B cell (primary cell): Measurements from ENCODE around the gene UNC5C. TPM values are rescaled to one million over a fixed set of nuclear protein-coding genes. Genes with fewer than 3 reads are reported as not detected.

ENCODE experiments used
- ATAC-seq: fragments of 200-7000 bp; cut with Tn5 transposase; one replicate; pipeline ENCODE4 v1.10.0; 2021; ENCODE audit warnings: low read depth, mild to moderate bottlenecking, moderate number of reproducible peaks, moderate library complexity
- CTCF ChIA-PET: fragments of 350-600 bp; sonication (Branson Sonifier 250); formaldehyde crosslinking; loops from one replicate; lab custom pipeline; 2021; ENCODE audit warnings: antibody characterized with exemption, inconsistent platforms; lab: Charles Lee
- POLR2A ChIA-PET: fragments of 350-600 bp; sonication (Branson Sonifier 250); formaldehyde crosslinking; loops from one replicate; lab custom pipeline; 2021; ENCODE audit warnings: antibody characterized with exemption; lab: Charles Lee
- DNase-seq: peaks from one replicate; pipeline ENCODE4 v3.0.0; 2013
- H2AFZ ChIP-seq: 2 replicates; pipeline ENCODE4 v1.6.1; 2012; ENCODE audit warnings: mild to moderate bottlenecking, low read depth, low read length; ENCODE audit not compliant: insufficient read depth, poor library complexity, severe bottlenecking
- H3K27ac ChIP-seq, 2 donors: 1 replicate in 1 of 2; 2 replicates in 1 of 2; pipeline ENCODE4 v1.5.1; 2012 to 2013; ENCODE audit warnings: low read length in 2 of 2, mild to moderate bottlenecking in 2 of 2, moderate library complexity in 1 of 2
- H3K27me3 ChIP-seq, 4 experiments: fragments of 200-600 bp in 1 of 4; sonication (generic) in 1 of 4; replicated peaks in 1 of 4; 1 replicate in 2 of 4; 2 replicates in 2 of 4; pipeline versions ENCODE4 v1.6.1 to v1.7.0; 2013 to 2016; ENCODE audit warnings: low read length in 3 of 4, mild to moderate bottlenecking in 2 of 4, mixed read lengths in 1 of 4, moderate library complexity in 1 of 4; ENCODE audit not compliant: insufficient read depth in 4 of 4, control insufficient read depth in 3 of 4; ENCODE audit errors: control extremely low read depth in 1 of 4
- H3K36me3 ChIP-seq, 2 experiments: replicated peaks in 1 of 2; 1 replicate in 1 of 2; 2 replicates in 1 of 2; pipeline versions ENCODE4 v1.6.1 to v1.7.1; 2013; ENCODE audit warnings: low read length in 1 of 2; ENCODE audit not compliant: insufficient read depth in 2 of 2, control insufficient read depth in 1 of 2; ENCODE audit errors: control extremely low read depth in 1 of 2, extremely low read depth in 1 of 2
- H3K4me1 ChIP-seq, 2 donors: fragments of 200-600 bp in 1 of 2; sonication (generic) in 1 of 2; 1 replicate in 1 of 2; 2 replicates in 1 of 2; pipeline versions ENCODE4 v1.5.1 to v1.6.1; 2013 to 2017; ENCODE audit warnings: low read length in 2 of 2; ENCODE audit not compliant: control insufficient read depth in 2 of 2, insufficient read depth in 2 of 2
- H3K4me2 ChIP-seq: replicated peaks from 2 replicates; pipeline ENCODE3; 2012; ENCODE audit warnings: mild to moderate bottlenecking, low read depth, low read length; ENCODE audit not compliant: poor library complexity, severe bottlenecking
- H3K4me3 ChIP-seq, 5 experiments: fragments of 200-600 bp in 1 of 5; sonication (generic) in 1 of 5; 1 replicate in 3 of 5; 2 replicates in 2 of 5; pipeline versions ENCODE4 v1.5.1 to v1.7.0; 2011 to 2016; ENCODE audit warnings: low read length in 4 of 5, mild to moderate bottlenecking in 4 of 5, low read depth in 2 of 5, control low read depth in 1 of 5, moderate library complexity in 1 of 5; ENCODE audit not compliant: insufficient read depth in 1 of 5; ENCODE audit errors: control extremely low read depth in 1 of 5, extremely low read depth in 1 of 5
- H3K79me2 ChIP-seq: fragments of 200-600 bp; sonication (generic); one replicate; pipeline ENCODE4 v1.6.0; 2016; ENCODE audit warnings: low read length; ENCODE audit not compliant: control insufficient read depth, insufficient read depth
- H3K9ac ChIP-seq: fragments of 200-600 bp; sonication (generic); 2 replicates; pipeline ENCODE4 v1.6.1; 2017; ENCODE audit warnings: mild to moderate bottlenecking, low read length, moderate library complexity
- H3K9me3 ChIP-seq, 3 donors: one replicate each; pipeline versions ENCODE4 v1.6.1 to v1.7.1; 2013; ENCODE audit warnings: low read length in 2 of 3; ENCODE audit not compliant: control insufficient read depth in 2 of 3, insufficient read depth in 1 of 3; ENCODE audit errors: control extremely low read depth in 1 of 3
- H4K20me1 ChIP-seq: 2 replicates; pipeline ENCODE4 v1.6.0; 2012; ENCODE audit warnings: mild to moderate bottlenecking, low read length; ENCODE audit not compliant: insufficient read depth, control insufficient read depth, poor library complexity, severe bottlenecking
- H3K27ac Mint-ChIP-seq: one replicate; pipeline ENCODE4 v1.8.0; 2021; ENCODE audit warnings: mixed read lengths
- H3K27me3 Mint-ChIP-seq: one replicate; pipeline ENCODE4 v1.8.0; 2021; ENCODE audit warnings: mixed read lengths
- H3K4me1 Mint-ChIP-seq: one replicate; pipeline ENCODE4 v1.8.0; 2021; ENCODE audit warnings: mixed read lengths
- H3K4me3 Mint-ChIP-seq: one replicate; pipeline ENCODE4 v1.8.0; 2021; ENCODE audit warnings: mixed read lengths
- H3K9me3 Mint-ChIP-seq: one replicate; pipeline ENCODE4 v1.8.0; 2022; ENCODE audit warnings: mixed read lengths; ENCODE audit not compliant: insufficient read depth
- CTCF ChIP-seq: fragments of 200-600 bp; IDR thresholded peaks from one replicate; pipeline ENCODE4 v1.8.0; 2022; ENCODE audit warnings: antibody characterized with exemption, mild to moderate bottlenecking
- EZH2 ChIP-seq: IDR thresholded peaks from 2 replicates; pipeline ENCODE4 v1.6.1; 2012; ENCODE audit warnings: borderline replicate concordance, low read depth, mild to moderate bottlenecking, moderate library complexity, low read length; ENCODE audit not compliant: insufficient read depth, poor library complexity, severe bottlenecking
- WGBS: methylation state at CpG from one replicate; pipeline ENCODE4 v1.1.5; 2013; ENCODE audit warnings: missing lambda C conversion rate; ENCODE audit not compliant: insufficient coverage; 5-methylcytosine and 5-hydroxymethylcytosine counted together
- intact Hi-C: fragments of 100-400 bp; cut with micrococcal nuclease; formaldehyde crosslinking; loops from one replicate; pipeline ENCODE4 v1.10.0; 2022
- polyA plus RNA-seq: library from polyadenylated mRNA; depleted of rRNA; stranded (reverse); fragments of >200 nt; gene quantifications from 2 replicates; pipeline ENCODE4 v1.2.3, GENCODE V29; 2012
- total RNA-seq, 2 donors: library from RNA; stranded (reverse); fragments of 120-200 nt in 1 of 2; gene quantifications; 1 replicate in 1 of 2; 2 replicates in 1 of 2; pipeline versions ENCODE4 v1.2.3 to v1.2.4, GENCODE V29; 2013 to 2022

Gene UNC5C
- total and polyA plus RNA-seq, 2 donors (not counting 1 experiment from before 2014, with no cell fraction given): not detected

- H3K9me3 Mint-ChIP-seq: no peaks in the 10 kb centered on the region
- no peaks in the 10 kb centered on the region for H4K20me1 ChIP-seq
- no peak overlapping the region for H3K4me3 Mint-ChIP-seq
- H3K4me1 Mint-ChIP-seq: peaks cover 1% of the 10 kb centered on the region
- CTCF ChIA-PET: interaction anchor here (0.8 to 2.0 kb wide), 2 partner anchors 20 to 51 kb away, joined by 3 to 6 read pairs; no protein-coding TSS in a partner anchor
- H3K27me3 Mint-ChIP-seq: no peaks in the 10 kb centered on the region
- no CpG with 5 or more reads among the region's 3 CpGs for WGBS
- no peak overlapping the region for H3K4me2 ChIP-seq
- H3K36me3 ChIP-seq: no peaks in the 10 kb centered on the region
- no peak overlapping the region for H3K27ac ChIP-seq
- ATAC-seq (no peak), DNase-seq (peak; percentile 54)
- H3K27ac Mint-ChIP-seq: no peak overlapping the region
- TF ChIP-seq EZH2 (no peak), CTCF (peak; percentile 83)
- H3K9ac ChIP-seq: no peak overlapping the region
- no peaks in the 10 kb centered on the region for H3K9me3 ChIP-seq
- H3K79me2 ChIP-seq: no peaks in the 10 kb centered on the region
- H2AFZ ChIP-seq: no peak overlapping the region
- intact Hi-C loops: no loop called here
- H3K4me3 ChIP-seq: no peak overlapping the region
- POLR2A ChIA-PET: no interaction called here
- H3K4me1 ChIP-seq: no peaks in the 10 kb centered on the region
- H3K27me3 ChIP-seq: no peaks in the 10 kb centered on the region
Observed at GRCh38 chr4:95165926-95166524, 382.7 kb downstream of the UNC5C start.

GRCh38 chr4:95162867-95163266 lies 385.9 kb downstream of the UNC5C start:
- intact Hi-C loops: no loop called here
- H3K79me2 ChIP-seq: no peaks in the 10 kb centered on the region
- Mint-ChIP-seq H3K27me3 (peaks cover 3% of the 10 kb centered on the region), H3K27ac (no peak overlapping the region), H3K4me1 (peaks cover 1% of the 10 kb centered on the region), H3K9me3 (no peaks in the 10 kb centered on the region), H3K4me3 (no peak overlapping the region)
- DNase-seq: no peak
- H3K27me3 ChIP-seq: no peaks in the 10 kb centered on the region
- no peak overlapping the region for H3K4me3 ChIP-seq
- H4K20me1 ChIP-seq: no peaks in the 10 kb centered on the region
- 89% methylated on average over 6 of the region's 6 CpGs for WGBS
- CTCF ChIA-PET: interaction anchor here (1.3 kb wide), 1 partner anchor 21 kb away, joined by 3 read pairs; no protein-coding TSS in a partner anchor
- no peak for ATAC-seq
- TF ChIP-seq CTCF (no peak), EZH2 (no peak)
- POLR2A ChIA-PET: no interaction called here
- H3K4me1 ChIP-seq: no peaks in the 10 kb centered on the region
- H3K36me3 ChIP-seq: no peaks in the 10 kb centered on the region
- no peak overlapping the region for H3K4me2 ChIP-seq
- no peaks in the 10 kb centered on the region for H3K9me3 ChIP-seq
- no peak overlapping the region for H2AFZ ChIP-seq
- no peak overlapping the region for H3K27ac ChIP-seq
- H3K9ac ChIP-seq: no peak overlapping the region
